ENCODE results near the gene ILDR1.
"Not testable (repeated sequence)": the region's sequence is repeated elsewhere in the genome, so short reads cannot be mapped to it uniquely, and the experiment has no call there.

ILDR1 gene

GRCh38 chr3:121942116-121942786, 79.8 kb downstream of the ILDR1 start:
- DNase-seq = no peak

- DNase-seq = no peak
Observed at GRCh38 chr3:121941592-121941991, 80.5 kb downstream of the ILDR1 start.

GRCh38 chr3:121938141-121938855, 83.7 kb downstream of the ILDR1 start:
- not testable (repeated sequence) for DNase-seq
